Stimulated activated CD4-positive, alpha-beta T cell treated with anti-CD3 and anti-CD28 coated beads, Interleukin-15, amount 100 ng/mL, for 48 hours (primary cell): ENCODE measurements around the gene ITGB2.
"Not testable (repeated sequence)": the region's sequence is repeated elsewhere in the genome, so short reads cannot be mapped to it uniquely, and the experiment has no call there.

Experiments used
- DNase-seq, 2 donors: peaks; one replicate each; pipeline ENCODE4 v3.0.0-alpha.2; 2020; ENCODE audit warnings: low read depth in 2 of 2

The ITGB2 gene

DNA sequence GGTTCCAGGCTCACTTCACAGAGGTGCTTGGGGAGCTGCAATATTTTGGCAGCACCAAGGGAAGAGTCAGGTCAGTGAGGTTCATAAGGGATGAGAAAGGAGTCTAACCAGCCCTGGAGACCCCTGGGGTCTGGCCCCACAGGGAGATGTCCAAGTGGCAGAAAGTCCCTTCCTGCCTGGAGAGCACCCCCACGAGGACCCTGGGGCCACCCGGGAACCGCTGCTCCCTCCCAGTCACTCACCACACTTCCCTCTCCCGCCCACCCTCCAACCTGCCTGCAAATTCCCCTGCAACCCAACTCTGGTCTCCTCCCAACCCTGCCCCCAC is 6.5 kb upstream of the ITGB2 start:
- DNase-seq: no peak

GRCh38 chr21:44926331-44927101 is 5.8 kb upstream of the ITGB2 start:
- DNase-seq: no peak

GRCh38 chr21:44925378-44925755 is 4.7 kb upstream of the ITGB2 start:
- no peak for DNase-seq

DNA sequence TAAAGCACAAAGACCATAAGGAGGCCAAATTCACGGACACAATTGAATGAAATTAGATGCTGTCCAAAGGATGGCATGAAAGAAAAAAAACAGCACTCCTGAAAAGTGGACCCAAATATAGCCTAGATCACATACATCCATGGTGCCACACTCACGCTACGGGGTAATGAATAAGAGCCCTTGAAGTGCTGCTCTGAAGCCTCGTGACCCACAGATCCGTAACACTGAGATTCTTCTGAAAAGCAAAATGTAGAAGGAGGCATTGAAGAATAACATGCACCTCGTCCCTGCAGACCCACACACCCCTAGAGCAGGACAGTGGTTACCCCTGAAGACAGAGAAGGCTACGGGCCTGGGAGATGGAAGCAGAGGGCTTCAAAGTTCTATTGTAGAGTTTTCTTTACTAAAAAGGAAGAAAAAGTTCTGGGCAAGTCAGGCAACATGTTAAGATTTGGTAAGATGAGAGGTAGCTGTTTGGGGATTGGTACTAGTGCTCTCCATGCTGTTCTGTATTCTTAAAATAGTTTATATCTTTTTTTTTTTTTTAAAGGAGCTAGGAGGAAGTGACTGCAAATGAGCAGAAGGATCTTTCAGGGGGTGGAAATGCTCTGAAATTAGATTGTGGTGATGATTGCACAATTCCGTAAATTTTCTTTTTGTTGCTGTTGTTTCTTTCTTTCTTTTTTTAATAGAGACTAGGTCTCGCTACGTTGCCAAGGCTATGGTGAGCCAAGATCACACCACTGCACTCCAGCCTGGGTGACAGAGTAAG is 4.1 kb upstream of the ITGB2 start:
- DNase-seq: no peak

- no peak for DNase-seq
Measured at GRCh38 chr21:44923480-44924084, 2.9 kb upstream of the ITGB2 start.

- DNase-seq: no peak
Measured at GRCh38 chr21:44921928-44922327, 1.2 kb upstream of the ITGB2 start.

- DNase-seq: no peak
Measured at GRCh38 chr21:44919913-44920693, 596 bp downstream of the ITGB2 start.

DNA sequence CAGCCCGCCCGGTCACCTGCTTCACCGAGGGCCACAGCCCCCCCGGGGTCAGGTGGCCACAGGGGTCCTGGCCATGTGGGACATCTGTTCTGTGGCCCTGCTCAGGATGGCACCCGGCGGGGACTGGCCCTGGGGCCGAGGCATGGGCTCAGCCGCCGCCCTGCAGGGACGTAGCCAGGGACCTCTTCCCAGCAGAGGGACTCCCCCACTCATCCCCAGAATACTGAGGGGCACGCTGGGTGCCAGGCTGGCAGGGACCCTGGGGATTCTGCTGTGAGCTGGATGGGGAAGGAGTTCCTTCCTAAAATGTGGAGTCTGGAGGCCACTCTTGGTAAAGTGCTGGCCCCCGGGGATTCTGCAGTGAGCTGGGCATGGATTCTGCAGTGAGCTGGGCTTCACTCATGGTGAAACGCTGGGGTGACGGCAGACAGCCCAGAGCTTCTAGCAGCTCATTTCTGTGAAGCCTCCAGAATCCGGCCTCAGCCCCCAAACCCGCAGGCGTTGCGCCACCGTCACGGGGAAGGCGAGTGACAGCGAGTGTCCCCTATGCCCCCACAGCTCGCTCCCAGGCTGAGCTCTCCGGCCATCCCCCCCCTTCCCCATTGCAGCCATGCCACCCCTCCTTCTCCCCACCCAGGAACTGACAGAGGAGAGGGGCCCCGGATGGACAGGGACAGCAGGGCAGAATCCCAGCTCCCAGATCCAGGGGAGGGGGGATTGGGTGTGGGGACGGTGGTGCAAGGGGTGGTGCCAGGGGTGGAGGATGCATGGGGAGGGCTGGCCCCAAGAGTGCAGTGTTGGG is 1.4 kb downstream of the ITGB2 start:
- DNase-seq: no peak

GRCh38 chr21:44918581-44919033 is 2.1 kb downstream of the ITGB2 start:
- DNase-seq: no peak

- no peak for DNase-seq
Measured at GRCh38 chr21:44918107-44918470, 2.6 kb downstream of the ITGB2 start.

- DNase-seq: no peak
Measured at GRCh38 chr21:44917446-44918106, 3.1 kb downstream of the ITGB2 start.

GRCh38 chr21:44916965-44917364 is 3.7 kb downstream of the ITGB2 start:
- DNase-seq: no peak

GRCh38 chr21:44914176-44914874 is 6.4 kb downstream of the ITGB2 start:
- peak in 1 of 2 donors; percentile 44 for DNase-seq

GRCh38 chr21:44913425-44914175 is 7.1 kb downstream of the ITGB2 start:
- DNase-seq: no peak

- not testable (repeated sequence) for DNase-seq
Measured at GRCh38 chr21:44912506-44913412, 7.9 kb downstream of the ITGB2 start.

GRCh38 chr21:44912158-44912473 is 8.6 kb downstream of the ITGB2 start:
- no peak for DNase-seq

DNA sequence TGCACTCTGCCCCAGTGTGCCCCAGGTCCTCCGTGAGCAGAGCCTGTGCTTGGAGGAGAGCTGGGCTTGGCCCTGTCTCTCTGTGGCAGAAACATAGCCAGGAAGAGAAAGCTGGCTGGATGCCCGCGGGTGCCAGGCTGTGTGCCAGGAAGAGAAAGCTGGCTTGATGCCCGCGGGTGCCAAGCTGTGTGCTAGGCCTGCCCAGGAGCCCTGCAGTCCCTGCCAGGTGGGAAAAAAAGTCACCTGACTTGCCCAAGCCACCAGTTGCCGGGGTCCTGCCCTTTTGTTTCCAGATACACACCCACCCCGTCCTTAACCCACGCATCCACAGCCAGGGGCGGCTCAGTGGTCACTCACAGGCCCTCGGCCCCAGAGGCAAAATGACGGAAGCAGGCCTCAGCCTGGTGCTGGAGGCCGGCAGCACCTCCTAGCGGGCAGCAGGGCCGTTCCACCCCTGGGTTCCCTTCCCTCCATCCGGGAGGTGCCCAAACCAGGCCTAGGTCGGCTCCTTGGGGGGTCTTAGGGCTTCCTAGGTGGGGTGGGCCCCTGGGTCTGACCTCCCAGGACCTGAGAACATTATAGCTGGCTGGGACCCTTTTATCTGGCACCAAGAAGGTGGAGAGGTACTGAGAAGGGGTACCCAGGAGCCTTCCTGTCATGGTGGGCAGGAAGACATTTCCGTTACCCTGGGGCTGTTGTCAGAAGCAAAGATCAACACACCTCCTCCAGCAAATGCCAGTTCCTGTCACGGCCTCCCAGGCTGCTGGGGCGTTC is 9.1 kb downstream of the ITGB2 start:
- peak in 1 of 2 donors; percentile 50 for DNase-seq

- no peak for DNase-seq
Measured at GRCh38 chr21:44911068-44911383, 9.7 kb downstream of the ITGB2 start.
